PC-9 (cell line): ENCODE data around the gene ETDB.

ENCODE experiments used
- EZH2 ChIP-seq: fragments of 200-600 bp; sonication (generic); IDR thresholded peaks from 2 replicates; pipeline ENCODE4 v1.8.0; 2017; ENCODE audit warnings: antibody characterized with exemption, low read depth
- TF ChIP-seq, protein P1 (sequence below): fragments of 200-600 bp; sonication (generic); conservative IDR thresholded peaks from 2 replicates; pipeline ENCODE4 v1.6.1; 2017; ENCODE audit warnings: mixed run types, antibody characterized with exemption, mild to moderate bottlenecking, moderate library complexity

DNA sequence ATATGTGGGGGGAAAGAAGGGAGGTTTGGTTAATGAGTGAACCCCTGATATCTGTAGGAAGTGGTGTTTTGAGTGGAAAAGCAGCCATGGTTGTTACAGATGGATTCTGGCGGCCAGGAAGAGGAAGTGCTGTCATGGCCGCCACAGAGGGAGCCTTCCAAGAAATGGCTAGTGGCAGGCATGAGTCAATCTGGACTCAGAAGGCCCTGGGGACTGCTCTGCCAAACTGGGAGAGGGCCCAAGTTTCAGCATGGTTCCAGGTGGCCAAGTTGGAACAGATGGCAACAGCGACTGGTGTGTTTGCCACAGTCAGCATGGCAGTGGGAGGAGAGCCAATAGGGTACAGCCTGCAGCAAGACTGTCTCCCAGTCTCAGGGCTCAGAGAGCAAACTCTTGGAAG is 32.5 kb downstream of the ETDB start:
- TF ChIP-seq, protein P1, sequence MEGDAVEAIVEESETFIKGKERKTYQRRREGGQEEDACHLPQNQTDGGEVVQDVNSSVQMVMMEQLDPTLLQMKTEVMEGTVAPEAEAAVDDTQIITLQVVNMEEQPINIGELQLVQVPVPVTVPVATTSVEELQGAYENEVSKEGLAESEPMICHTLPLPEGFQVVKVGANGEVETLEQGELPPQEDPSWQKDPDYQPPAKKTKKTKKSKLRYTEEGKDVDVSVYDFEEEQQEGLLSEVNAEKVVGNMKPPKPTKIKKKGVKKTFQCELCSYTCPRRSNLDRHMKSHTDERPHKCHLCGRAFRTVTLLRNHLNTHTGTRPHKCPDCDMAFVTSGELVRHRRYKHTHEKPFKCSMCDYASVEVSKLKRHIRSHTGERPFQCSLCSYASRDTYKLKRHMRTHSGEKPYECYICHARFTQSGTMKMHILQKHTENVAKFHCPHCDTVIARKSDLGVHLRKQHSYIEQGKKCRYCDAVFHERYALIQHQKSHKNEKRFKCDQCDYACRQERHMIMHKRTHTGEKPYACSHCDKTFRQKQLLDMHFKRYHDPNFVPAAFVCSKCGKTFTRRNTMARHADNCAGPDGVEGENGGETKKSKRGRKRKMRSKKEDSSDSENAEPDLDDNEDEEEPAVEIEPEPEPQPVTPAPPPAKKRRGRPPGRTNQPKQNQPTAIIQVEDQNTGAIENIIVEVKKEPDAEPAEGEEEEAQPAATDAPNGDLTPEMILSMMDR: no peak
- no peak for TF ChIP-seq EZH2
